Mesothelial cell of epicardium (in vitro differentiated cells): ENCODE measurements around the gene IGLON5. TPM values are rescaled to one million over a fixed set of nuclear protein-coding genes. Genes with fewer than 3 reads are reported as not detected.

Experiments used
- DNase-seq, 2 experiments: peaks; one replicate each; pipeline ENCODE4 v3.0.0; 2021; ENCODE audit warnings: low spot score in 2 of 2; ENCODE audit not compliant: unreplicated experiment in 2 of 2
- H3K27ac Mint-ChIP-seq: 2 replicates; pipeline ENCODE4 v1.8.0; 2021; ENCODE audit warnings: mixed read lengths
- H3K27me3 Mint-ChIP-seq: 2 replicates; pipeline ENCODE4 v1.8.0; 2021; ENCODE audit warnings: low read depth, mixed read lengths
- H3K36me3 Mint-ChIP-seq: 2 replicates; pipeline ENCODE4 v1.8.0; 2021; ENCODE audit warnings: mixed read lengths
- H3K4me1 Mint-ChIP-seq: 2 replicates; pipeline ENCODE4 v1.8.0; 2021; ENCODE audit warnings: mixed read lengths
- H3K4me3 Mint-ChIP-seq: 2 replicates; pipeline ENCODE4 v1.8.0; 2021; ENCODE audit warnings: mild to moderate bottlenecking, moderate library complexity, mixed read lengths
- H3K9me3 Mint-ChIP-seq: 2 replicates; pipeline ENCODE4 v1.8.0; 2021; ENCODE audit warnings: mixed read lengths
- CTCF ChIP-seq: fragments of 200-600 bp; sonication (generic); IDR thresholded peaks from one replicate; pipeline ENCODE4 v1.5.0; 2021; ENCODE audit warnings: antibody characterized with exemption; ENCODE audit not compliant: unreplicated experiment
- total RNA-seq: library from RNA; stranded (reverse); gene quantifications from 3 replicates; pipeline ENCODE4 v1.2.1, GENCODE V29; 2021

The IGLON5 gene
- total RNA-seq, 1 donor from 2014 or later: 24.9 TPM

- peaks cover 16% of the 10 kb centered on the region for H3K4me1 Mint-ChIP-seq
- H3K27ac Mint-ChIP-seq: no peak overlapping the region
- no peak for DNase-seq
- no peak for TF ChIP-seq CTCF
- no peaks in the 10 kb centered on the region for H3K9me3 Mint-ChIP-seq
- H3K4me3 Mint-ChIP-seq: no peak overlapping the region
- peaks cover 21% of the 10 kb centered on the region for H3K36me3 Mint-ChIP-seq
- H3K27me3 Mint-ChIP-seq: no peaks in the 10 kb centered on the region
Observed at GRCh38 chr19:51351266-51351990, 40.0 kb downstream of the IGLON5 start.

- no peak for DNase-seq
- H3K4me3 Mint-ChIP-seq: no peak overlapping the region
- no peaks in the 10 kb centered on the region for H3K27me3 Mint-ChIP-seq
- H3K4me1 Mint-ChIP-seq: peaks cover 16% of the 10 kb centered on the region
- no peak for TF ChIP-seq CTCF
- H3K27ac Mint-ChIP-seq: no peak overlapping the region
- H3K36me3 Mint-ChIP-seq: peaks cover 17% of the 10 kb centered on the region
- H3K9me3 Mint-ChIP-seq: no peaks in the 10 kb centered on the region
Observed at GRCh38 chr19:51352783-51353360, 41.4 kb downstream of the IGLON5 start.

GRCh38 chr19:51354103-51354741 lies 42.8 kb downstream of the IGLON5 start:
- H3K27ac Mint-ChIP-seq: peak overlapping the region; percentile 90
- no peaks in the 10 kb centered on the region for H3K9me3 Mint-ChIP-seq
- DNase-seq: no peak
- H3K4me1 Mint-ChIP-seq: peaks cover 19% of the 10 kb centered on the region
- H3K27me3 Mint-ChIP-seq: no peaks in the 10 kb centered on the region
- TF ChIP-seq CTCF: no peak
- peaks cover 17% of the 10 kb centered on the region for H3K36me3 Mint-ChIP-seq
- peak overlapping the region; percentile 51 for H3K4me3 Mint-ChIP-seq

- no peak for TF ChIP-seq CTCF
- peak; percentile 52 to 72 for DNase-seq
- Mint-ChIP-seq H3K27me3 (no peaks in the 10 kb centered on the region), H3K36me3 (peaks cover 17% of the 10 kb centered on the region), H3K4me3 (peak overlapping the region; percentile 42), H3K4me1 (peaks cover 23% of the 10 kb centered on the region), H3K27ac (peak overlapping the region; percentile 90), H3K9me3 (no peaks in the 10 kb centered on the region)
Observed at GRCh38 chr19:51354742-51355148, 43.3 kb downstream of the IGLON5 start.

GRCh38 chr19:51356159-51356801 lies 44.8 kb downstream of the IGLON5 start:
- Mint-ChIP-seq H3K9me3 (no peaks in the 10 kb centered on the region), H3K27me3 (no peaks in the 10 kb centered on the region), H3K4me1 (peaks cover 23% of the 10 kb centered on the region), H3K4me3 (no peak overlapping the region), H3K27ac (no peak overlapping the region), H3K36me3 (peaks cover 10% of the 10 kb centered on the region)
- DNase-seq: no peak
- TF ChIP-seq CTCF: no peak
